ENCODE results near the gene ABCC1. TPM values are rescaled to one million over a fixed set of nuclear protein-coding genes. Genes with fewer than 3 reads are reported as not detected.
A peak's percentile ranks its signal among the peaks of the same experiment; 100 is the strongest.

The ABCC1 gene
- total RNA-seq, 1 donor from 2014 or later: 18.1 TPM

DNA sequence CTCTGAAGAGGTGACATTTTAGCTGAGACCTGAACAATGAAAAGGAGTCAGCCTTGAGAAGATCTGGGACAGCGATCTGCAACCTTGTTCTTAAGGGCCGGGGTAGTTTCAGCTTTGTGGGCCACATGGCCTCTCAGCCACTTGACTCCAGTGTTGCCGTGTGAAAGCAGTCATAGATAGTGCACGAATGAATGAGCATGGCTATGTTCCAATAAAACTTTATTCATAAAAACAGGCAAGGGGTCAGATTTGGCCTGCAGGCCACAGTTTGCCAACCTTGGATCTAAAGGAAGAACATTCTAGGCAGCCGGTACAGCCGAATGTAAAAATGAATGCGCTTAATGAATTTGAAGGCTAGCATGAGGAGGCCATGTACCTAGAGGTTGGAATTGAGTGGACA lies 190.4 kb downstream of the ABCC1 start:
- DNase-seq (ENCODE audit: low read depth): no peak
- H3K4me3 ChIP-seq (ENCODE audit: low read depth, low read length): no peak overlapping the region
- TF ChIP-seq, protein P1, sequence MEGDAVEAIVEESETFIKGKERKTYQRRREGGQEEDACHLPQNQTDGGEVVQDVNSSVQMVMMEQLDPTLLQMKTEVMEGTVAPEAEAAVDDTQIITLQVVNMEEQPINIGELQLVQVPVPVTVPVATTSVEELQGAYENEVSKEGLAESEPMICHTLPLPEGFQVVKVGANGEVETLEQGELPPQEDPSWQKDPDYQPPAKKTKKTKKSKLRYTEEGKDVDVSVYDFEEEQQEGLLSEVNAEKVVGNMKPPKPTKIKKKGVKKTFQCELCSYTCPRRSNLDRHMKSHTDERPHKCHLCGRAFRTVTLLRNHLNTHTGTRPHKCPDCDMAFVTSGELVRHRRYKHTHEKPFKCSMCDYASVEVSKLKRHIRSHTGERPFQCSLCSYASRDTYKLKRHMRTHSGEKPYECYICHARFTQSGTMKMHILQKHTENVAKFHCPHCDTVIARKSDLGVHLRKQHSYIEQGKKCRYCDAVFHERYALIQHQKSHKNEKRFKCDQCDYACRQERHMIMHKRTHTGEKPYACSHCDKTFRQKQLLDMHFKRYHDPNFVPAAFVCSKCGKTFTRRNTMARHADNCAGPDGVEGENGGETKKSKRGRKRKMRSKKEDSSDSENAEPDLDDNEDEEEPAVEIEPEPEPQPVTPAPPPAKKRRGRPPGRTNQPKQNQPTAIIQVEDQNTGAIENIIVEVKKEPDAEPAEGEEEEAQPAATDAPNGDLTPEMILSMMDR (conservative IDR thresholded peaks at IDR 0.05; ENCODE audit: low read depth, low read length): no peak

DNA sequence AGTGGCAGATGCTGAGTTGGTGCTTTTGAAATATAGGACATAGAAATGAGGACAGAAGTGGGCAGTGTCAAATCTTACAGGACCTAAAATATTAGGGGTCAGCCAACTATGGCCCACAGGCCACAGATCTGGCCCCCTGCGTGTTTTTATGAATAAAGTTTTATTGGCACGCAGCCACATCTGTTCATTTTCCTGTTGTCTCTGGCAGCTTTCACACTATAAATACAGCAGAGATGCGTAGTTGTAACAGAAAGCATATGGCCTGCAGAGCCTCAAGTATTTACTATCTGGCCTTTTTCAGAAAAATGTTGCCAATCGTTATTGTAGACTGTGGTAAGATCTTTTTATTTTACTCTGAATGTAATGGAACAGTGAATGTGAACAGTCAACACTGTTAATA lies 191.1 kb downstream of the ABCC1 start:
- DNase-seq (ENCODE audit: low read depth): no peak
- TF ChIP-seq, protein P1 (conservative IDR thresholded peaks at IDR 0.05; ENCODE audit: low read depth, low read length): no peak

DNA sequence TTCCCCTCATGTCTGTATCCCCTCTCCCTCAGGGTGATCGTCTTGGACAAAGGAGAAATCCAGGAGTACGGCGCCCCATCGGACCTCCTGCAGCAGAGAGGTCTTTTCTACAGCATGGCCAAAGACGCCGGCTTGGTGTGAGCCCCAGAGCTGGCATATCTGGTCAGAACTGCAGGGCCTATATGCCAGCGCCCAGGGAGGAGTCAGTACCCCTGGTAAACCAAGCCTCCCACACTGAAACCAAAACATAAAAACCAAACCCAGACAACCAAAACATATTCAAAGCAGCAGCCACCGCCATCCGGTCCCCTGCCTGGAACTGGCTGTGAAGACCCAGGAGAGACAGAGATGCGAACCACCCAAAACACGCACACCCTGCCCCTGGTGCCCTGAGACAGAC lies 191.7 kb downstream of the ABCC1 start:
- no peak overlapping the region for H3K4me3 ChIP-seq (ENCODE audit: low read depth, low read length)
- no peak for DNase-seq (ENCODE audit: low read depth)
- TF ChIP-seq, protein P1 (conservative IDR thresholded peaks at IDR 0.05; ENCODE audit: low read depth, low read length): no peak

More for the DNA sequence above, 191.1 kb downstream of the ABCC1 start:
- no peak overlapping the region for H3K4me3 ChIP-seq (ENCODE audit: low read depth, low read length)

DNA sequence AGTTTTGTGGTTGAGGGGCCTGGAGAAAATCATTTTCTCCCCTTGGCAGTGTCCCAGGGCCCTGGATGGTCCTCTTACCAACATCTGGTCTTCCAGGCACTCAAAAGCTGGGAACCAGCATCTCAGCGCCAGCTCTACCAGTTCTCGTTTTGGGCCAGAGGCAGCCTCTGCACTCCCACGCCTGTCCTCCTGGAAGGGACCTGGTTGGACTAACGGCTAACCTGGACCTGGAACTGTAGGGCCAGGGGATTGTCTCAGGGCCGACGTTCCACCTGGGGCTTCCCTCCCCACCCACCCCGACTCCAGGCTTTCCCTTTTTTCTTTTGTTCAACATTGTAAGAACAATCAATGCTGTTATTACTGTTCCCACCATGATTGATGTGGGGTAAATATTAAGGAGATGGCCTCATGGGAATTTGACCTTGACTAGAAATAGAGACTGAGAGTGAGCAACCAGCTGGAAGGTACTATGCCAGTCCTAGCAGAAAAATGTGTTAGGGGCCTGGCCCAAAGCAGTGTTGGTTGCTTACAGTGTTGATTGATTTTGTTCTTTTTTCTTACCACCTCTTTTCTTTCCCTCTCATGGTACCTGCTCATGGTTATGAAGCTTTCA lies 192.5 kb downstream of the ABCC1 start:
- TF ChIP-seq, protein P1 (conservative IDR thresholded peaks at IDR 0.05; ENCODE audit: low read depth, low read length): no peak

DNA sequence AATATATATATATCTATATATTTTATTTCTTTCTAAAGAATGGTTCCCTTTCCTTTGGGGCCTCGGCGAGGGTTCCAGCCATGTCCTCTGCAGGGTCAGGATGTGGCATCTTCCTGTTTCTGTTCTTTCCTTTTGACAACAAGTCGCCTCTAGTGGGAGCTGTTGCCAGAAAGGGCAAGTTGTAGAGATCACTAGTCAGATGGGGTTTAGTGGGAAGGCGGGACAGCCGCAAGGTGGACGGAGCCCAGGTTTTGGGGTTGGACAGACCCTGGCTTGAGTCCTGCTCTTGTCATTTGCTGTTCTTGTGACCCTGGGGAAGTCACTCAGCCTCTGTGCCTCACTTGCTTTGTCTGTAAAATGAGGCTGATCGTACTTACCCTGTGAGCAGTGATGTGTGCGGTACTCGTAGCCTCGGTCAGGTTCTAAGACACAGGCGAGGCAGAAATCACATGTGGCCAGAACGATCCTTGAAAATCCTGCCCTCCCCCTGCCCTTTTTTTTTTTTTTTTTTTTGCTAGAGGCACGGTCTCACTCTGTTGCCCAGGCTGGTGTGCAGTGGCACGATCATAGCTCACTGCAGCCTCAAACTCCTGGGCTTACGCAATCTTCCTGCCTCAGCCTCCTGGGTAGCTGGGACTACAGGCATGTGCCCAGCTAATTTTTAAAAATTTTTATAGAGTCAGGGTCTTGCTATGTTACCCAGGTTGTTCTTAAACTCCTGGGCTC lies 193.8 kb downstream of the ABCC1 start:
- peak; percentile 57 for DNase-seq (ENCODE audit: low read depth)
- no peak overlapping the region for H3K4me3 ChIP-seq (ENCODE audit: low read depth, low read length)
- TF ChIP-seq, protein P1 (conservative IDR thresholded peaks at IDR 0.05; ENCODE audit: low read depth, low read length): peak; percentile 77

More for the DNA sequence above, 192.5 kb downstream of the ABCC1 start:
- no peak overlapping the region for H3K4me3 ChIP-seq (ENCODE audit: low read depth, low read length)
- DNase-seq (ENCODE audit: low read depth): no peak

DNA sequence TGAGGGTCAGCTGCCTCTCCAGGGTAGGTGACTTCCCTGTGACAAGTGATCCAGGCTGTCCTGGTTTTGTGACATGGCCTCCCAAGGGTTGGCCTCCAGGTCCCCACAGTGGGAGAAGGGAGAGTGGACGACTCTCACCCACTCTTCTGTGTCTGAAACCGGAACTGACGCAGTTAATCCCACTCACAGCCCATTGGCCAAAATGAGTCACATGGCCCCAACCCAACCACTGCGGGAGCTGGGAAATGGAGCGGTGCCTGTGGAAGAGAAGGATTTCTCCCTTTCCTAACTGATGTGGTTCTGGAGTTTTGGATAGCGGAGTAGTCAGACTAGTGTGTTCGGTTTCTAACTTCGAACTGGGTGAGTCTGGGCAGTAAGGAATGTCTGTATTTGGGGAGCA lies 194.5 kb downstream of the ABCC1 start:
- H3K4me3 ChIP-seq (ENCODE audit: low read depth, low read length): no peak overlapping the region
- TF ChIP-seq, protein P1 (conservative IDR thresholded peaks at IDR 0.05; ENCODE audit: low read depth, low read length): no peak
- no peak for DNase-seq (ENCODE audit: low read depth)

Data from epithelial cell of proximal tubule (primary cell).